Neural progenitor cell (in vitro differentiated cells): ENCODE results near the gene METTL21A. TPM values are rescaled to one million over a fixed set of nuclear protein-coding genes. Genes with fewer than 3 reads are reported as not detected.

Source experiments
- DNase-seq: peaks from one replicate; pipeline ENCODE4 v3.0.0-alpha.2; 2016; ENCODE audit warnings: low spot score
- H2AFZ ChIP-seq: fragments of 200-600 bp; sonication (generic); replicated peaks from 2 replicates; pipeline ENCODE4 v1.6.1; 2016; ENCODE audit warnings: antibody characterized with exemption
- H3F3A ChIP-seq: fragments of 200-600 bp; sonication (generic); 2 replicates; pipeline ENCODE4 v1.6.1; 2016; ENCODE audit warnings: antibody characterized with exemption, low read depth
- H3K27ac ChIP-seq: fragments of 200-600 bp; sonication (generic); 2 replicates; pipeline ENCODE4 v1.5.1; 2016; ENCODE audit warnings: mild to moderate bottlenecking
- H3K27me3 ChIP-seq: fragments of 200-600 bp; sonication (generic); 2 replicates; pipeline ENCODE4 v1.6.1; 2016; ENCODE audit warnings: mild to moderate bottlenecking, moderate library complexity
- H3K36me3 ChIP-seq: fragments of 200-600 bp; sonication (generic); 2 replicates; pipeline ENCODE4 v1.5.1; 2016
- H3K4me1 ChIP-seq: fragments of 200-600 bp; sonication (generic); 2 replicates; pipeline ENCODE4 v1.6.1; 2016; ENCODE audit warnings: mixed run types
- H3K4me2 ChIP-seq: fragments of 200-600 bp; sonication (generic); 2 replicates; pipeline ENCODE4 v1.6.1; 2016
- H3K4me3 ChIP-seq: fragments of 200-600 bp; sonication (generic); 2 replicates; pipeline ENCODE4 v1.5.1; 2016
- H3K79me2 ChIP-seq: fragments of 200-600 bp; sonication (generic); 2 replicates; pipeline ENCODE4 v1.6.1; 2016; ENCODE audit warnings: low read depth
- H3K9ac ChIP-seq: fragments of 200-600 bp; sonication (generic); 2 replicates; pipeline ENCODE4 v1.6.1; 2016
- H3K9me3 ChIP-seq: fragments of 200-600 bp; sonication (generic); 2 replicates; pipeline ENCODE4 v1.5.1; 2016; ENCODE audit warnings: low read depth
- H4K20me1 ChIP-seq: fragments of 200-600 bp; sonication (generic); 2 replicates; pipeline ENCODE4 v1.6.1; 2016; ENCODE audit warnings: low read depth
- H3K27ac Mint-ChIP-seq: 3 replicates; pipeline ENCODE4 v1.8.0; 2021; ENCODE audit warnings: mixed read lengths
- H3K27me3 Mint-ChIP-seq: 2 replicates; pipeline ENCODE4 v1.8.0; 2022; ENCODE audit warnings: low read depth, mild to moderate bottlenecking, inconsistent platforms, moderate library complexity, mixed read lengths; ENCODE audit not compliant: insufficient read depth
- H3K36me3 Mint-ChIP-seq: 3 replicates; pipeline ENCODE4 v1.8.0; 2021; ENCODE audit warnings: mixed read lengths
- H3K4me1 Mint-ChIP-seq: 3 replicates; pipeline ENCODE4 v1.8.0; 2021; ENCODE audit warnings: mixed read lengths
- H3K4me3 Mint-ChIP-seq: 3 replicates; pipeline ENCODE4 v1.8.0; 2021; ENCODE audit warnings: mild to moderate bottlenecking, moderate library complexity, mixed read lengths
- H3K9me3 Mint-ChIP-seq: 3 replicates; pipeline ENCODE4 v1.8.0; 2020; ENCODE audit warnings: mixed read lengths
- EZH2 ChIP-seq: fragments of 200-600 bp; sonication (generic); IDR thresholded peaks from 2 replicates; pipeline ENCODE4 v1.6.1; 2017; ENCODE audit warnings: antibody characterized with exemption, mild to moderate bottlenecking, moderate library complexity
- EZH2phosphoT487 ChIP-seq: fragments of 200-600 bp; sonication (generic); IDR thresholded peaks from 2 replicates; pipeline ENCODE4 v1.6.1; 2017; ENCODE audit warnings: antibody characterized with exemption
- total RNA-seq: library from RNA; depleted of rRNA; stranded (reverse); fragments of >200 nt; gene quantifications from 2 replicates; pipeline ENCODE4 v1.2.3, GENCODE V29; 2015; ENCODE audit warnings: low replicate concordance
- TF ChIP-seq, protein P1 (sequence below): fragments of 200-600 bp; sonication (generic); IDR thresholded peaks from 2 replicates; pipeline ENCODE4 v1.5.1; 2017; ENCODE audit warnings: antibody characterized with exemption, mild to moderate bottlenecking

The METTL21A gene
- total RNA-seq, 1 donor from 2014 or later, result 65.2 TPM

DNA sequence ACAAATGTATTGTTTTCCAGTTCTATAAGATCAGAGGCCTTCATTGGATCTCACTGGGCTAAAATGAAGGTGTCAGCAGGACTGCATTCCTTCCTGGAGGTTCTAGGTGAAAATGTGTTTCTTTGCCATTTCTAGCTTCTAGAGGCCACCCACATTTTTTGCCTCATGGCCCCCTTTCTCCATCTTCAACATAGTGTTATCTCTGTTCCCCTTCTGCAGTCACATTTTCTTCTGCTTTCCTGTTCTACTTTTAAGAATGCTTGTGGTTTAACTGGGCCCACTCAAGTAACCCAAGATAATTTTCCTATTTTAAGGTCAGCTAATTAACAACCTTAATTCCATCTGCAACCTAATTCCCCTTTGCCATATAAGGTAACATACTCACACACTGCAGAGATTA lies 36.1 kb downstream of the METTL21A start:
- no peak overlapping the region for H3K27ac ChIP-seq
- no peak overlapping the region for H3K4me3 ChIP-seq
- Mint-ChIP-seq H3K36me3 (peaks cover 84% of the 10 kb centered on the region), H3K4me3 (no peak overlapping the region), H3K27ac (no peak overlapping the region), H3K4me1 (no peaks in the 10 kb centered on the region), H3K9me3 (peaks cover 26% of the 10 kb centered on the region), H3K27me3 (peaks cover 4% of the 10 kb centered on the region)
- peaks cover 9% of the 10 kb centered on the region for H3K9me3 ChIP-seq
- H3F3A ChIP-seq, result peaks cover 21% of the 10 kb centered on the region
- H3K36me3 ChIP-seq, result peaks cover 58% of the 10 kb centered on the region
- H2AFZ ChIP-seq, result no peak overlapping the region
- no peak overlapping the region for H3K4me2 ChIP-seq
- H3K9ac ChIP-seq, result no peak overlapping the region
- no peaks in the 10 kb centered on the region for H3K27me3 ChIP-seq
- peaks cover 40% of the 10 kb centered on the region for H3K79me2 ChIP-seq
- no peak for DNase-seq
- no peaks in the 10 kb centered on the region for H4K20me1 ChIP-seq
- H3K4me1 ChIP-seq, result no peaks in the 10 kb centered on the region
- TF ChIP-seq, protein P1, sequence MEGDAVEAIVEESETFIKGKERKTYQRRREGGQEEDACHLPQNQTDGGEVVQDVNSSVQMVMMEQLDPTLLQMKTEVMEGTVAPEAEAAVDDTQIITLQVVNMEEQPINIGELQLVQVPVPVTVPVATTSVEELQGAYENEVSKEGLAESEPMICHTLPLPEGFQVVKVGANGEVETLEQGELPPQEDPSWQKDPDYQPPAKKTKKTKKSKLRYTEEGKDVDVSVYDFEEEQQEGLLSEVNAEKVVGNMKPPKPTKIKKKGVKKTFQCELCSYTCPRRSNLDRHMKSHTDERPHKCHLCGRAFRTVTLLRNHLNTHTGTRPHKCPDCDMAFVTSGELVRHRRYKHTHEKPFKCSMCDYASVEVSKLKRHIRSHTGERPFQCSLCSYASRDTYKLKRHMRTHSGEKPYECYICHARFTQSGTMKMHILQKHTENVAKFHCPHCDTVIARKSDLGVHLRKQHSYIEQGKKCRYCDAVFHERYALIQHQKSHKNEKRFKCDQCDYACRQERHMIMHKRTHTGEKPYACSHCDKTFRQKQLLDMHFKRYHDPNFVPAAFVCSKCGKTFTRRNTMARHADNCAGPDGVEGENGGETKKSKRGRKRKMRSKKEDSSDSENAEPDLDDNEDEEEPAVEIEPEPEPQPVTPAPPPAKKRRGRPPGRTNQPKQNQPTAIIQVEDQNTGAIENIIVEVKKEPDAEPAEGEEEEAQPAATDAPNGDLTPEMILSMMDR, result no peak
- TF ChIP-seq EZH2phosphoT487 (no peak), EZH2 (no peak)

- no peak overlapping the region for H3K9ac ChIP-seq
- Mint-ChIP-seq H3K27me3 (peaks cover 2% of the 10 kb centered on the region), H3K4me1 (no peaks in the 10 kb centered on the region), H3K4me3 (no peak overlapping the region), H3K27ac (no peak overlapping the region), H3K9me3 (peaks cover 19% of the 10 kb centered on the region), H3K36me3 (peaks cover 83% of the 10 kb centered on the region)
- no peaks in the 10 kb centered on the region for H3K27me3 ChIP-seq
- no peak for TF ChIP-seq EZH2phosphoT487
- TF ChIP-seq, protein P1, result no peak
- no peak for TF ChIP-seq EZH2
- no peak overlapping the region for H3K4me2 ChIP-seq
- H3K79me2 ChIP-seq, result peaks cover 37% of the 10 kb centered on the region
- H3K4me3 ChIP-seq, result no peak overlapping the region
- no peaks in the 10 kb centered on the region for H4K20me1 ChIP-seq
- peaks cover 72% of the 10 kb centered on the region for H3K36me3 ChIP-seq
- no peaks in the 10 kb centered on the region for H3K4me1 ChIP-seq
- H3K9me3 ChIP-seq, result peaks cover 9% of the 10 kb centered on the region
- peaks cover 25% of the 10 kb centered on the region for H3F3A ChIP-seq
- no peak overlapping the region for H3K27ac ChIP-seq
- DNase-seq, result no peak
- H2AFZ ChIP-seq, result no peak overlapping the region
Measured at GRCh38 chr2:207587305-207587704, 37.9 kb downstream of the METTL21A start.

- Histone ChIP-seq H3K9me3 (no peaks in the 10 kb centered on the region), H4K20me1 (no peaks in the 10 kb centered on the region), H3F3A (peaks cover 30% of the 10 kb centered on the region), H3K4me2 (no peak overlapping the region), H2AFZ (no peak overlapping the region), H3K4me1 (no peaks in the 10 kb centered on the region), H3K36me3 (peaks cover 66% of the 10 kb centered on the region), H3K27me3 (no peaks in the 10 kb centered on the region), H3K4me3 (no peak overlapping the region), H3K27ac (no peak overlapping the region), H3K79me2 (peaks cover 23% of the 10 kb centered on the region), H3K9ac (no peak overlapping the region)
- DNase-seq, result no peak
- H3K4me1 Mint-ChIP-seq, result no peaks in the 10 kb centered on the region
- no peak overlapping the region for H3K27ac Mint-ChIP-seq
- H3K9me3 Mint-ChIP-seq, result peaks cover 5% of the 10 kb centered on the region
- TF ChIP-seq EZH2phosphoT487, result no peak
- TF ChIP-seq, protein P1, result no peak
- TF ChIP-seq EZH2, result no peak
- no peaks in the 10 kb centered on the region for H3K27me3 Mint-ChIP-seq
- H3K4me3 Mint-ChIP-seq, result no peak overlapping the region
- peaks cover 68% of the 10 kb centered on the region for H3K36me3 Mint-ChIP-seq
Measured at GRCh38 chr2:207584952-207585351, 40.2 kb downstream of the METTL21A start.
